Testis (tissue), 2 donors: ENCODE measurements around the gene XRN2.

ENCODE experiments used
- CTCF ChIP-seq, 3 experiments: fragments of 450-650 bp in 2 of 3; fragments of 200-600 bp in 1 of 3; sonication (generic) in 1 of 3; IDR thresholded peaks; one replicate each; pipeline ENCODE4 v1.5.1; 2016 to 2019; ENCODE audit warnings: antibody characterized with exemption in 3 of 3, mild to moderate bottlenecking in 2 of 3, moderate library complexity in 1 of 3
- POLR2A ChIP-seq: fragments of 450-650 bp; IDR thresholded peaks from one replicate; pipeline ENCODE4 v1.6.1; 2017; ENCODE audit warnings: antibody characterized with exemption, mild to moderate bottlenecking, moderate library complexity

DNA sequence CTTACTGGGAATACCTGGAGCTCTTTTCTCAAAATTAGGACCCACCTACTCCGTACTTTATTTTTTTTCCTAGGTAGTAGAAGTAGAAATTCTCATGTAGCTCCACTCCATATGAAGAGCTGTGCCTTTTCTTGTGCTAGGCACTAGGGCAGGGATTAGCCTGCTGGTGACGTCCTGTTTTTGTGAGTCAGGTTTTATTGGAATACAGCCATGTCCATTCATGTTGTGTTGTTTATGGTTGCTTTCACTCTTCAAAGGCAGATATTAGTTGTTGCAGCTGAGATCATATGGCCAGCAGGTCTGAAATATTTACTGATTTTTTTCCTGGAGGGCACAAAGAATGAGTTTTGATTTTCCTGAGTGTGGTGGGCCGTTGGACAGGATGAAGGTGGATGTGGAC, 20.5 kb downstream of the XRN2 start:
- no peak for TF ChIP-seq POLR2A
- no peak for TF ChIP-seq CTCF (IDR thresholded peaks at IDR 0.05)
